Caco-2 (cell line): Measurements from ENCODE around the gene TEK. TPM values are rescaled to one million over a fixed set of nuclear protein-coding genes. Genes with fewer than 3 reads are reported as not detected.

Source experiments
- BruUV-seq: library from RNA; stranded (reverse); fragments of 400-500 nt; replicated peaks from 2 replicates; lab custom pipeline; 2021; lab: Mats Ljungman, UMichigan
- CTCF ChIA-PET: fragments of 300-600 bp; sonication (Branson Sonifier 250); formaldehyde crosslinking; loops from one replicate; lab custom pipeline; 2022; ENCODE audit warnings: antibody characterized with exemption; lab: Charles Lee
- POLR2A ChIA-PET: fragments of 300-600 bp; sonication (Branson Sonifier 250); formaldehyde crosslinking; loops from one replicate; lab custom pipeline; 2022; ENCODE audit warnings: antibody characterized with exemption; lab: Charles Lee
- DNase-seq, 2 experiments: peaks; one replicate each; pipeline versions ENCODE4 v3.0.0 to v3.0.0-alpha.2; 2020 to 2022
- H3K27me3 ChIP-seq: replicated peaks from 2 replicates; pipeline ENCODE4 v1.6.0; 2011; ENCODE audit warnings: low read length; ENCODE audit not compliant: control insufficient read depth, insufficient read depth
- H3K36me3 ChIP-seq: 2 replicates; pipeline ENCODE4 v1.5.1; 2011; ENCODE audit warnings: low read length; ENCODE audit not compliant: control insufficient read depth, insufficient read depth
- H3K4me1 ChIP-seq: fragments of 250-450 bp; sonication (Bioruptor Pico); 2 replicates; pipeline ENCODE4 v1.5.1; 2020; ENCODE audit warnings: mild to moderate bottlenecking
- H3K4me3 ChIP-seq: 2 replicates; pipeline ENCODE4 v1.5.1; 2011; ENCODE audit warnings: low read depth, mild to moderate bottlenecking, control low read depth, low read length
- H3K9me3 ChIP-seq: fragments of 250-450 bp; sonication (Bioruptor Pico); 2 replicates; pipeline ENCODE4 v1.5.1; 2020; ENCODE audit warnings: mild to moderate bottlenecking, moderate library complexity
- H3K27ac Mint-ChIP-seq: one replicate; pipeline ENCODE4 v1.8.0; 2022; ENCODE audit warnings: mixed read lengths; ENCODE audit not compliant: unreplicated experiment
- H3K27me3 Mint-ChIP-seq: one replicate; pipeline ENCODE4 v1.8.0; 2022; ENCODE audit warnings: mixed read lengths; ENCODE audit not compliant: insufficient read depth, unreplicated experiment
- H3K36me3 Mint-ChIP-seq: one replicate; pipeline ENCODE4 v1.8.0; 2022; ENCODE audit warnings: mild to moderate bottlenecking, mixed read lengths; ENCODE audit not compliant: insufficient read depth, unreplicated experiment
- H3K4me1 Mint-ChIP-seq: one replicate; pipeline ENCODE4 v1.8.0; 2022; ENCODE audit warnings: low read depth, mixed read lengths; ENCODE audit not compliant: unreplicated experiment
- H3K4me3 Mint-ChIP-seq: one replicate; pipeline ENCODE4 v1.8.0; 2022; ENCODE audit warnings: mild to moderate bottlenecking, moderate library complexity, mixed read lengths; ENCODE audit not compliant: unreplicated experiment
- H3K9me3 Mint-ChIP-seq: one replicate; pipeline ENCODE4 v1.8.0; 2022; ENCODE audit warnings: mixed read lengths; ENCODE audit not compliant: unreplicated experiment
- intact Hi-C: fragments of 100-400 bp; cut with micrococcal nuclease; formaldehyde crosslinking; loops from one replicate; pipeline ENCODE4 v1.10.0; 2022; ENCODE audit not compliant: unreplicated experiment
- total RNA-seq: library from RNA; stranded (reverse); gene quantifications from 2 replicates; pipeline ENCODE4 v1.2.3, GENCODE V29; 2022
- TF ChIP-seq, protein P1 (sequence below), 2 experiments: fragments of 200-600 bp in 1 of 2; IDR thresholded peaks; 1 replicate in 1 of 2; 2 replicates in 1 of 2; pipeline versions ENCODE4 v1.5.1 to v1.8.0; 2011 to 2022; ENCODE audit warnings: antibody characterized with exemption in 1 of 2, control low read depth in 1 of 2, inconsistent platforms in 1 of 2, low read depth in 1 of 2, low read length in 1 of 2, mild to moderate bottlenecking in 1 of 2, moderate library complexity in 1 of 2; ENCODE audit not compliant: insufficient read depth in 1 of 2, severe bottlenecking in 1 of 2, unreplicated experiment in 1 of 2

The TEK gene
- total RNA-seq, 1 experiment from 2014 or later, result not detected

DNA sequence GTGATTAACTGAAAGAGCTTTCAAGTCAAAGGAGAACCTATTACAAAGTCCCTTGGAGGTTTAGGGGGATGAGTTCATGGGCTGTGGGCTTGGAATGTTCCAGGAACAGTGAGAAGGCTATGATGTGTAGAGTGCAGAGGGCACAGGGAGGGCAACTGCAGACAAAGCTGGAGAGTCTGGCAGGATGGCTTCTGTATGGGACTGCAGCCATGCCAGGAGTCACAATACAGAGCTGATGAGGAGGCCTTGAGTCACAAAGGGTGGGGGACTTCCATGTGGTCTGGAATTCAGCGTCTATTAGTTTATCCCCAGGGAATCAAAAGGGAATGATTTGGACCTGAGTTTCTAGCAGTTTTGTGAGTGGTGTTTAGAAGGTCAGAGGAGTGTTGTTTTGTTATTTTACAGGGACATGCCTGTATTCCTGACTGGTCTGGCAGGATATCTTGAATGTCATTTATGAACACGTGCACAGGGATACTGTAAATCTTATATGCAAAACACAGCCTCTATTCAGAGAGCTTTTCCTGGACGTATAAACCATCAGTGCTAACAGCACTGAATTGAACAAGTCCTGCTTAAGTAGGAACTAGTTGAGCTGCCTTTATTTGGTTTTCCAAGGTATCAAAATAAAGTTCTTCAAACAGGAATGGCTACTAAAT lies 14.3 kb upstream of the TEK start:
- POLR2A ChIA-PET, result no interaction called here
- Histone ChIP-seq H3K9me3 (no peaks in the 10 kb centered on the region), H3K36me3 (no peaks in the 10 kb centered on the region), H3K4me1 (no peaks in the 10 kb centered on the region), H3K4me3 (no peak overlapping the region), H3K27me3 (no peaks in the 10 kb centered on the region)
- CTCF ChIA-PET, result no interaction called here
- Mint-ChIP-seq H3K27me3 (no peaks in the 10 kb centered on the region), H3K36me3 (no peaks in the 10 kb centered on the region), H3K9me3 (no peaks in the 10 kb centered on the region), H3K4me3 (no peak overlapping the region), H3K4me1 (no peaks in the 10 kb centered on the region), H3K27ac (no peak overlapping the region)
- no TSS peak for BruUV-seq
- intact Hi-C loops, result no loop called here
- DNase-seq, result no peak
- TF ChIP-seq, protein P1, sequence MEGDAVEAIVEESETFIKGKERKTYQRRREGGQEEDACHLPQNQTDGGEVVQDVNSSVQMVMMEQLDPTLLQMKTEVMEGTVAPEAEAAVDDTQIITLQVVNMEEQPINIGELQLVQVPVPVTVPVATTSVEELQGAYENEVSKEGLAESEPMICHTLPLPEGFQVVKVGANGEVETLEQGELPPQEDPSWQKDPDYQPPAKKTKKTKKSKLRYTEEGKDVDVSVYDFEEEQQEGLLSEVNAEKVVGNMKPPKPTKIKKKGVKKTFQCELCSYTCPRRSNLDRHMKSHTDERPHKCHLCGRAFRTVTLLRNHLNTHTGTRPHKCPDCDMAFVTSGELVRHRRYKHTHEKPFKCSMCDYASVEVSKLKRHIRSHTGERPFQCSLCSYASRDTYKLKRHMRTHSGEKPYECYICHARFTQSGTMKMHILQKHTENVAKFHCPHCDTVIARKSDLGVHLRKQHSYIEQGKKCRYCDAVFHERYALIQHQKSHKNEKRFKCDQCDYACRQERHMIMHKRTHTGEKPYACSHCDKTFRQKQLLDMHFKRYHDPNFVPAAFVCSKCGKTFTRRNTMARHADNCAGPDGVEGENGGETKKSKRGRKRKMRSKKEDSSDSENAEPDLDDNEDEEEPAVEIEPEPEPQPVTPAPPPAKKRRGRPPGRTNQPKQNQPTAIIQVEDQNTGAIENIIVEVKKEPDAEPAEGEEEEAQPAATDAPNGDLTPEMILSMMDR (IDR thresholded peaks at IDR 0.05; ENCODE audit: insufficient read depth in 1 of 2, low read depth in 1 of 2, low read length in 1 of 2, severe bottlenecking in 1 of 2, unreplicated experiment in 1 of 2), result no peak

DNA sequence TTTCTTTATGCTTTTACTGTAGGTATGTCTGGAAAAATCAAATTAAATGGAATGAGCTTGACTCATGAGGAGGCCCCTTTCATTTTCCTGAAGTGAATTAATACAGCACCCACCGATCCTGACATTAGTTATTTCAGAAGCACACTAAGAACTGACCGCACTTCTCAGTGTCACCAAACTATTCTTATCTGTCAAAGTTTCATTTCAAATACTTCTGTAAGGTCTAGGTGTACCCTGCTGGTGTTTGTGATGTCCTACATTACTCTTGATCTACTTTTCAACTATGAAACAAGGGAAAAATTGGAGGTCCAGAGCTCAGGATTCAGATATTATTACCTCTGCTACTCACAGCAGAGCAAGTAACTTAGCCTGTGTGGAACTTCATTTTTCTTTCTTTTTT lies 1.8 kb upstream of the TEK start:
- Histone ChIP-seq H3K36me3 (no peaks in the 10 kb centered on the region), H3K9me3 (no peaks in the 10 kb centered on the region), H3K4me3 (no peak overlapping the region), H3K27me3 (no peaks in the 10 kb centered on the region), H3K4me1 (no peaks in the 10 kb centered on the region)
- no peak overlapping the region for H3K4me3 Mint-ChIP-seq
- no peaks in the 10 kb centered on the region for H3K27me3 Mint-ChIP-seq
- TF ChIP-seq, protein P1 (IDR thresholded peaks at IDR 0.05; ENCODE audit: insufficient read depth in 1 of 2, low read depth in 1 of 2, low read length in 1 of 2, severe bottlenecking in 1 of 2, unreplicated experiment in 1 of 2), result no peak
- intact Hi-C loops, result no loop called here
- no peak for DNase-seq
- no peak overlapping the region for H3K27ac Mint-ChIP-seq
- no TSS peak for BruUV-seq
- no peaks in the 10 kb centered on the region for H3K4me1 Mint-ChIP-seq
- H3K9me3 Mint-ChIP-seq, result no peaks in the 10 kb centered on the region
- no peaks in the 10 kb centered on the region for H3K36me3 Mint-ChIP-seq
- ChIA-PET CTCF (no interaction called here), POLR2A (no interaction called here)

DNA sequence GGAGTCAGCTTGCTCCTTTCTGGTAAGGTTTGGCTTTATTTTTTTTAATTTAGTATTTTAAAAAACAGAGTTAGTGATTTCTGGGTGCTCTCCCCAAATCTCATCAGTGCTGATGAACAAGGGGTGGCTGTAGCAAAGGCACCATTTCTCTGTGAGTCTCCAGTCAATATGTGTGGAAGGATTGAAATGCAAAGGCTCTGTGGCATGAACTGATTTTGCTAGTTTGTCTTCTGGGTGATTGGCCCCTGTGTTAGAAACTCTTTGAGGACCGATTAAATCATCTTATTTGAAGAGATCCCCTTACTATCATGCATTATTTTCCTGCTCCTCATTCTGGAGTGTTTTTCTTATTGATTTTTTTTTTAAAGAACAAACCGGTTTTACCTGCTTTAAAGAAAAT lies 596 bp downstream of the TEK start:
- BruUV-seq, result no TSS peak
- no peaks in the 10 kb centered on the region for H3K4me1 Mint-ChIP-seq
- H3K36me3 ChIP-seq, result no peaks in the 10 kb centered on the region
- H3K27ac Mint-ChIP-seq, result no peak overlapping the region
- ChIA-PET CTCF (no interaction called here), POLR2A (no interaction called here)
- intact Hi-C loops, result no loop called here
- no peaks in the 10 kb centered on the region for H3K9me3 Mint-ChIP-seq
- H3K4me1 ChIP-seq, result no peaks in the 10 kb centered on the region
- no peak overlapping the region for H3K4me3 ChIP-seq
- DNase-seq, result no peak
- no peaks in the 10 kb centered on the region for H3K27me3 ChIP-seq
- no peaks in the 10 kb centered on the region for H3K9me3 ChIP-seq
- TF ChIP-seq, protein P1 (IDR thresholded peaks at IDR 0.05; ENCODE audit: insufficient read depth in 1 of 2, low read depth in 1 of 2, low read length in 1 of 2, severe bottlenecking in 1 of 2, unreplicated experiment in 1 of 2), result no peak
- H3K36me3 Mint-ChIP-seq, result no peaks in the 10 kb centered on the region
- no peaks in the 10 kb centered on the region for H3K27me3 Mint-ChIP-seq
- no peak overlapping the region for H3K4me3 Mint-ChIP-seq
